NCI-H524 (cell line): ENCODE data around the gene EOMES.

Experiments used
- DNase-seq, 2 experiments: peaks; one replicate each; lab custom pipeline; 2025; lab: John Stamatoyannopoulos, UW

The EOMES gene

DNA sequence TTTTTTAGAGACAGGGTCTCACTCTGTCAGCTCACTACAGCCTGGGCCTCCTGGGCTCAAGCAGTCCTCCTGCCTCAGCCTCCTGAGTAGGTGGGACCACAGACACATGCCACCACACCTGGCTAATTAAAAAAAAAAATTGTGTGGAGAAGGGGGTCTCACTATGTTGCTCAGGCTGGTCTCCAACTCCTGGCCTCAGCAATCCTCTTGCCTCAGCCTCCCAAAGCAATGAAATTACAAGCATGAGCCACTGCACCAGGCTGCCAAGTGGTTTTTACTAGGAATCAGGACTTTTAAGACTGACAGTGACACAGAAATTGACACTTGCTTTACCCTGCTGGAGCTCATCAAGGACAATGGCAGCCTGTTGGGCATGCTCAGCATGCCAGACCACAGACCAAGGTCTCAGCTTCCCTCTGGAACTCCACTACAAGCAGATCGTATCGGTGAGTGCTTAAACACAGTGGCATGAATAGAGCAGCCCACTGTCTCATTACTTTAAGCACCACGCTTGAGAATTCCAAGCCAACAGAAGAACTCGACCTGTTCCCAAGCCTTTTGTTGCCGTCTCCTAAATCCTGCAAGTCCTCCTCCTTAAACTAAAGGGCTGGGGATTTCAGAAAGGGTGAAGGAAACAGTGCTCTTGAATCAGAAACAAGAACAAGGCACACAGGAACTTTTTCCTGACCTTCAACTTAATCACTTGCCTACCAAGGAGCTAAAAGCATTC is 41.4 kb downstream of the EOMES start:
- no peak for DNase-seq

GRCh38 chr3:27679691-27680090 is 42.4 kb downstream of the EOMES start:
- DNase-seq, result no peak

DNA sequence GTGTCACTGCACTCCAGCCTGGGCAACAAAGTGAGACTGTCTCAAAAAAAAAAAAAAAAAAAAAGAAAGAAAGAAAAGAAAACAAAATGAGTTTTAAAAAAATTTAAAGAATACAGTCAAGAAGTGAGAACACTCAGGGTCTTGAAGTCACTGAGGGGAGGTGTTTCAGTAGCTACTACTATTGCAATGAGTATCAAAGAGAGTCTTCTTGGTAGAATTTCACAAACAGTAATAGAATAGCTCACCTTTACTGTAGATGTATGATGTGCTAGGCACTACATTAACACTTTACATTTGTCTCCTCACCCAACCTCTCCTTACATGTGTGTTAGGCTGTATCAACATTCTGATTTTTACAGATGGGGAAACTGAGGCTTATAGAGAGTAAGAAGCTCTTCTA is 43.9 kb downstream of the EOMES start:
- no peak for DNase-seq

- DNase-seq, result no peak
Observed at GRCh38 chr3:27677565-27677964, 44.6 kb downstream of the EOMES start.

DNA sequence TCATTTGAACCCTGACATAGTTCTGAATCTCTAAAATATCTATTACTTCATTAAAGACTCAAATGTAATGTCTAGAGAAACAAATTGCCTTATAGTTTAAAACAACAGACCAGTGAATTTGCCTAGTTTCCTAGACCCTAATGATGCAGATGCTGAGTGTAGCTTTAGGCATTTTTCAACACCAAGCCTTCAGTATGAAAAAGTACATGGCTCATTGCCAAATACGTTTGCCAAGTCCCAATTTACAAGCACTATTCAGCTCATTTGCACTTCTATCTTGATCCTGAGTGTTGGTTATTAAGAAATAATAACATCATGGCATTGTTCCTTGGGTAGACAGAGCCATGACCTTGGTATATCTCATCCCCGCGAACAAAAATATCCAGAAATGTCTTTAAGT is 46.8 kb downstream of the EOMES start:
- DNase-seq, result no peak

DNA sequence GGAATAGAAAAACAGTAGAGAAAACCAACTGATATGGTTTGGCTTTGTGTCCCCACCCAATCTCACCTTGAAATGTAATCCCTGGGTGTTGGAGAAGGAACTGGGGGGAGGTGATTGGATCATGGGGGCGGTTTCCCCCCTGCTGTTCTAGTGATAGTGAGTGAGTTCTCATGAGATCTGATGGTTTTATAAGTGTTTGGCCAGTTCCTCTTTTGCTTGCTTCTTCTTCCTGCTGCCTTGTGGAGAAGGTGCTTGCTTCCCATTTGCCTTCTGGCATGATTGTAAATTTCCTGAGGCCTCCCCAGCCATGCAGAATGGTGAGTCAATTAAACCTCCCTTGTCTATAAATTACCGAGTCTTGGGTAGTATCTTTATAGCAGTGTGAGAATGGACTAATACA is 48.4 kb downstream of the EOMES start:
- DNase-seq, result no peak

DNA sequence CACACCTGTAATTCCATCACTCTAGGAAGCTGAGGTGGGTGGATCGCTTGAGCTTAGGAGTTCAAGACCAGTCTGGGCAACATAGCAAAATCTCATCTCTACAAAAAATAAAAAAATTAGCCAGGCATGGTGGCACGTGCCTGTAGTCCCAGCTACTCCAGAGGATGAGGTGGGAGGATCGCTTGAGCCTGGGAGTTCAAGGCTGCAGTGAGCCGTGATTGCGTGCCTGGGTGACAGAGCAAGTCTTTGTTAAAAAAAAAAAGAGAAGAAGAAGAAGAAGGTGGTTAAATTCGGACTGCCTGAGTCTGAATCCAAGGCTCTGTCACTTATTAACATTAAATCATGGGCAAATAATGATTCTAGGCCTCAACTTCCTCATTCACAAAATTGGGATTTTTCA is 51.0 kb downstream of the EOMES start:
- no peak for DNase-seq

DNA sequence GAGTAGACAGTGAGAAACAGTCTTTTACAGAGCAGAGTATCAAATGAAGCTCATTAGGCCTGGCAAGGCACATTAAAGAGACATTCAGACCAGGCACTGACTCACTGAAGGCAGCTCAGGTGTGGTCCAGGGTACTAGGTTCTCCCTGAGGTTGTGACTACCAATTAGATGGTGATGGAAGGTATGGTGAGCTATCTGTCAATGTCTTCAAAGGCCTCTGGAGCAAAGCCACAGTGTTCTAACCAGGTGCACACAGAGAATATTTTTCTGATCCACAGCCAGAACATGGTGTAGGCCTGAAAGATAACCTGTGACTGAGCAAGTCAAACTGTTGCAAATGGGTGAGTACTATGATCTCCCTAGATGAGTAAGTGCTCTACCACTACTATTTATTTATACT is 51.5 kb downstream of the EOMES start:
- no peak for DNase-seq

DNA sequence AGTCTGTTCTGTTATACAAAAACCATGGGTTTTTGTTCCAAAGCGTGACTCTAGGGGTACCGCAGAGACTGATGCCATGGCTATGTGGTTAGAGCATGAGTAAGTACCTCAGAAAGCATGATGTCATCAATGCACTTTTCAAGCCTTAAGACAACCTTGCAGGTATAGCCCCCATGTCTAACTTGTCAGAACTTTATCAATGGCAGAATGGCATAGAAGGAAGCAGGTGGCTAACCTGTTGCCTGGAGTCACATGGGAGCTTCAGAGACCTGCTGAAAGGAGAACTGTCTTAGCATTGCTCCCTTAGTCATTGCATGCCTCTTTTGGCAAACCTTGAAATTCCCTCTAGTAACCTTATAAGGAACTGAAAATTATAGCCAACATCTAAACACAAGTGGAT is 52.5 kb downstream of the EOMES start:
- DNase-seq, result no peak

DNA sequence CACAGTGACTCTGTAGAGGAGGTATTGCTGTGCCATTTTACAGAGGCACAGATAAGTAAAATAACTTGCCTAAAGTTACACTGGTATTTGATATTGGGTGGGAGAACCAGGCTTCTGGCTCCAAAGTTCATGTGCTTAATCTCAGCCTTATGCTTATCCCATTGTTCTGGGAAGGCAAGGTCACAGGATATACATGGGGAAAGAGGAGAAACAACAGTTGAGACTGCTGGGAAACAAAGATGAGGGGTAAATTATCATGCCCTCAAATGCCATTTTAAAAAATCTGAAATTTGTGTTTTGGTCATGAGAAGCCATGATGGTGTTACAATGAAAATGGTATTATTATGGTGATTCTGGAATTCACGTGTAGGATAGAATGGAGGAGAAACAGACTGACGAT is 54.4 kb downstream of the EOMES start:
- no peak for DNase-seq

DNA sequence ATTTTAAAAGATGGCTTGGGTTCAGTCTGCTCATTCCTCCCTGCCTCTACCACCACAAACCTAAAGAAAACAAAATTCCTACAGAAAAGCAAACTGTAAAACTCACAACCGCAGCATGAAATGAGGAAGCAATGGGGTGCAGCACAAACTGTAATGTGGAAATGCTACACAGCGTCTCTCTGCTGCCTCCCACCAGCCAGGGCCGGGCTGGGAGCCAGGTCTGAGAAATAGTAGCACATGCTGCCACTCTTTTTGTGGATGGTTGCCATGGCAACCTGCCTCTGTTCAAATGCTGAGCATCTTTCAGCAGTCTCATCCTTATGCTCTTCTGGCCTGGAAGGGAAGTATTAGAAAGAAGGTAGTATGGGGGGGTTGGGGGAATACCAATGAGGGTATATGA is 55.4 kb downstream of the EOMES start:
- peak; percentile 86 to 93 for DNase-seq

DNA sequence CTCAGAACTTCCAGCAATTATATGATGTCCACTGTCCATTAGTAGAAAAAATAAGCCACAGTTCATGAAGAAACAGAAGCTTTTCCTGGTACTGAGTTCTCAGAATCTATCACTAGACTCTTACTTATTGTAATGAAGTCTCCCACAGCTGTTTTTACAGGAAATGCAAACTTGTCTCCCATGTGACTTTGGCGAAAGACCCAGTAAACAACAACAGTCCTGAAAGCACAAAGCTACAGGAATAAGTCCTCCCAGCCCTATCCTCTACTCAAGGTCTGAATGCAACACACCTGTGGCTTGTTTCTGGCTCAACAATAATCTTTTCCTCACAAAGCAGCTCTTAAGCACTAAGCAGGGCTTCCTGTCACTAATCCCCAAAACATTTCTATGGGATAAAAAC is 55.9 kb downstream of the EOMES start:
- DNase-seq, result peak in 1 of 2 experiments; percentile 55
